ENCODE measurements around the gene TWNK.

The TWNK gene

GRCh38 chr10:100998183-100998990 lies 11.0 kb downstream of the TWNK start:
- DNase-seq = peak; percentile 47 to 50

- DNase-seq = peak; percentile 32 to 65
Observed at GRCh38 chr10:100998991-100999741, 11.8 kb downstream of the TWNK start.

- no peak for DNase-seq
Observed at GRCh38 chr10:100999742-101000126, 12.4 kb downstream of the TWNK start, which contains the start of gene LZTS2. TSS of gene LZTS2 (plus strand) at chr10:100999808. CDS start at chr10:101002539, 2,731 bp downstream.

- no peak for DNase-seq
Observed at GRCh38 chr10:101000127-101000914, 13.0 kb downstream of the TWNK start.

GRCh38 chr10:101000915-101001658 lies 13.7 kb downstream of the TWNK start:
- no peak for DNase-seq

GRCh38 chr10:101001659-101002035 lies 14.3 kb downstream of the TWNK start:
- no peak for DNase-seq

- DNase-seq = no peak
Observed at GRCh38 chr10:101002456-101002855, 15.1 kb downstream of the TWNK start.

- no peak for DNase-seq
Observed at GRCh38 chr10:101003639-101004206, 16.4 kb downstream of the TWNK start.

GRCh38 chr10:101005361-101005760 lies 18.0 kb downstream of the TWNK start:
- DNase-seq = no peak

GRCh38 chr10:101005869-101006567 lies 18.7 kb downstream of the TWNK start:
- no peak for DNase-seq

- no peak for DNase-seq
Observed at GRCh38 chr10:101006593-101007098, 19.3 kb downstream of the TWNK start.

GRCh38 chr10:101007099-101007711 lies 19.9 kb downstream of the TWNK start:
- no peak for DNase-seq

GRCh38 chr10:101007915-101008822 lies 20.8 kb downstream of the TWNK start:
- no peak for DNase-seq

GRCh38 chr10:101008823-101009423 lies 21.6 kb downstream of the TWNK start:
- no peak for DNase-seq

- DNase-seq = no peak
Observed at GRCh38 chr10:101010329-101010728, 23.0 kb downstream of the TWNK start.

GRCh38 chr10:101011517-101012423 lies 24.4 kb downstream of the TWNK start:
- DNase-seq = no peak

GRCh38 chr10:101012525-101013364 lies 25.4 kb downstream of the TWNK start:
- DNase-seq = peak; percentile 84 to 86

All from AML-193 (cell line).